ENCODE results near the gene USP20.

USP20 gene

GRCh38 chr9:129851821-129852220, 16.6 kb downstream of the USP20 start:
- DNase-seq (ENCODE audit: extremely low spot score, insufficient read length, low read depth) (no peak), FAIRE-seq (no peak)

GRCh38 chr9:129852579-129852978, 17.3 kb downstream of the USP20 start:
- no peak for DNase-seq (ENCODE audit: extremely low spot score, insufficient read length, low read depth)
- no peak for FAIRE-seq

GRCh38 chr9:129853614-129854013, 18.4 kb downstream of the USP20 start:
- no peak for FAIRE-seq
- no peak for DNase-seq (ENCODE audit: extremely low spot score, insufficient read length, low read depth)

- FAIRE-seq = no peak
- no peak for DNase-seq (ENCODE audit: extremely low spot score, insufficient read length, low read depth)
These were observed 19.4 kb downstream of the USP20 start for GRCh38 chr9:129854588-129855110.

GRCh38 chr9:129857207-129857606, 21.9 kb downstream of the USP20 start:
- no peak for DNase-seq (ENCODE audit: extremely low spot score, insufficient read length, low read depth)
- FAIRE-seq = no peak

GRCh38 chr9:129858167-129858962, 23.1 kb downstream of the USP20 start:
- no peak for FAIRE-seq
- no peak for DNase-seq (ENCODE audit: extremely low spot score, insufficient read length, low read depth)

- FAIRE-seq (no peak), DNase-seq (ENCODE audit: extremely low spot score, insufficient read length, low read depth) (no peak)
These were observed 25.6 kb downstream of the USP20 start for GRCh38 chr9:129860653-129861446.

- FAIRE-seq = no peak
These were observed 26.2 kb downstream of the USP20 start for GRCh38 chr9:129861447-129861827.

GRCh38 chr9:129863059-129863690, 27.9 kb downstream of the USP20 start:
- no peak for DNase-seq (ENCODE audit: extremely low spot score, insufficient read length, low read depth)
- FAIRE-seq = no peak

More at GRCh38 chr9:129861447-129861827, 26.2 kb downstream of the USP20 start:
- no peak for DNase-seq (ENCODE audit: extremely low spot score, insufficient read length, low read depth)

GRCh38 chr9:129864991-129865647, 29.9 kb downstream of the USP20 start:
- no peak for FAIRE-seq
- DNase-seq (ENCODE audit: extremely low spot score, insufficient read length, low read depth) = no peak

- FAIRE-seq (no peak), DNase-seq (ENCODE audit: extremely low spot score, insufficient read length, low read depth) (no peak)
These were observed 30.5 kb downstream of the USP20 start for GRCh38 chr9:129865668-129866320.

- DNase-seq (ENCODE audit: extremely low spot score, insufficient read length, low read depth) = no peak
- FAIRE-seq = no peak
These were observed 31.3 kb downstream of the USP20 start for GRCh38 chr9:129866394-129867135.

GRCh38 chr9:129867136-129868022, 32.1 kb downstream of the USP20 start:
- no peak for DNase-seq (ENCODE audit: extremely low spot score, insufficient read length, low read depth)
- FAIRE-seq = no peak

GRCh38 chr9:129868023-129868871, 33.0 kb downstream of the USP20 start:
- DNase-seq (ENCODE audit: extremely low spot score, insufficient read length, low read depth) = no peak

GRCh38 chr9:129868872-129869486, 33.7 kb downstream of the USP20 start:
- DNase-seq (ENCODE audit: extremely low spot score, insufficient read length, low read depth) = no peak
- FAIRE-seq = no peak

More at GRCh38 chr9:129868023-129868871, 33.0 kb downstream of the USP20 start:
- no peak for FAIRE-seq

GRCh38 chr9:129869585-129870501, 34.6 kb downstream of the USP20 start:
- DNase-seq (ENCODE audit: extremely low spot score, insufficient read length, low read depth) (no peak), FAIRE-seq (no peak)

All from GM18507 (cell line).